ENCODE data around the gene CHST12.

DNA sequence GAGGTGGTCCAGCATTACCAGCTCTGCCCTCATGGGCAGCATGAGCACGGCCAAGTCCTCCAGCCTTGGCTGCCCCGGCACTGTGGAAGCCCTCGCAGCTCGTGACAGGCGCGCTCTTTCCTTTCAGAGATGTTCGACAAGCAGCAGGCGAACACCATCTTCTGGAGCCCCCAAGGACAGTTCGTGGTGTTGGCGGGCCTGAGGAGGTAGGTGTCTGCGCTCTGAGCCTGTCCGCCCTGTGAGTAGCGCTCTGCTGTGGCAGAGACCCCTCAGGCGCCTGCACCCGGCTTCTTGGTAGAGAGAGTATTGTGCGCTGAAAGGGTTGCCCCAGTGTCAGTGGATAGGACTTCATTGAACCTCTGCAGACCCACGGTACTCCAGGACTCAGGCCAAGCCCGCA is 29.0 kb upstream of the CHST12 start:
- TF ChIP-seq NR3C1 (IDR thresholded peaks at IDR 0.05): no peak
- no peak for TF ChIP-seq MYC (IDR thresholded peaks at IDR 0.05; ENCODE audit: borderline replicate concordance, low read length)
- no peak for TF ChIP-seq SREBF2 (IDR thresholded peaks at IDR 0.05)
- TF ChIP-seq CTCF (IDR thresholded peaks at IDR 0.05): no peak
- TF ChIP-seq CHD4 (IDR thresholded peaks at IDR 0.05; ENCODE audit: borderline replicate concordance): no peak

Measured in A549 (cell line).